K562 (cell line): ENCODE results near the gene UQCRC2. TPM values are rescaled to one million over a fixed set of nuclear protein-coding genes. Genes with fewer than 3 reads are reported as not detected.

Experiments
- ATAC-seq: fragments of 200-7000 bp; cut with Tn5 transposase; 3 replicates; pipeline ENCODE4 v1.9.1; 2020; ENCODE audit warnings: moderate library complexity
- Bru-seq: library from RNA; stranded (reverse); fragments of 400-500 nt; gene quantifications from one replicate; lab custom pipeline; 2021; lab: Mats Ljungman, UMichigan
- BruChase-seq, 2 experiments: library from RNA; stranded (reverse); fragments of 400-500 nt; gene quantifications; one replicate each; lab custom pipeline; 2021; lab: Mats Ljungman, UMichigan
- BruUV-seq: library from RNA; stranded (reverse); fragments of 400-500 nt; replicated peaks from 2 replicates; lab custom pipeline; 2021; lab: Mats Ljungman, UMichigan
- CTCF ChIA-PET: fragments of 300-600 bp; formaldehyde crosslinking; extraction: SDS; loops from one replicate; lab custom pipeline; 2021; ENCODE audit warnings: low intra/inter-chr PET ratio; lab: Yijun Ruan, JAX
- POLR2A ChIA-PET: fragments of 300-600, 350-650 bp; sonication (Branson Sonifier 250); formaldehyde crosslinking; extraction: SDS; loops from one replicate; lab custom pipeline; 2021; ENCODE audit warnings: antibody characterized with exemption, inconsistent platforms; lab: Yijun Ruan, JAX
- DNase-seq, 4 experiments: peaks; one replicate each; pipeline versions ENCODE4 v3.0.0 to v3.0.0-alpha.2; 2011 to 2018; ENCODE audit warnings: low spot score in 3 of 4, mixed read lengths in 3 of 4; ENCODE audit errors: extremely low read depth in 1 of 4
- FAIRE-seq: peaks from 2 replicates; lab custom pipeline; 2011; peaks lifted over from hg19 to GRCh38; lab: Jason Lieb, UNC
- H2AFZ ChIP-seq: 2 replicates; pipeline ENCODE4 v1.6.0; 2011; ENCODE audit warnings: low read depth, low read length, control low read depth, inconsistent platforms
- H3K27ac ChIP-seq: fragments of 200-600 bp; 3 replicates; pipeline ENCODE4 v1.8.0; 2011; ENCODE audit warnings: low read depth, mild to moderate bottlenecking, control low read depth, inconsistent platforms, low read length, moderate library complexity, mixed read lengths; ENCODE audit errors: extremely low read depth
- H3K27me3 ChIP-seq, 2 experiments: fragments of 300-600 bp in 1 of 2; 2 replicates in 1 of 2; 3 replicates in 1 of 2; pipeline versions ENCODE4 v1.6.0 to v1.8.0; 2011; ENCODE audit warnings: inconsistent platforms in 2 of 2, low read length in 2 of 2, mild to moderate bottlenecking in 1 of 2, mixed read lengths in 1 of 2, moderate library complexity in 1 of 2; ENCODE audit not compliant: control insufficient read depth in 2 of 2, insufficient read depth in 2 of 2
- H3K36me3 ChIP-seq: fragments of 300-600 bp; 3 replicates; pipeline ENCODE4 v1.8.0; 2011; ENCODE audit warnings: mild to moderate bottlenecking, low read length, inconsistent platforms; ENCODE audit not compliant: control insufficient read depth, insufficient read depth
- H3K4me1 ChIP-seq, 2 experiments: fragments of 200-600 bp in 1 of 2; replicated peaks in 1 of 2; 2 replicates in 1 of 2; 3 replicates in 1 of 2; pipeline versions ENCODE4 v1.5.1 to v1.8.0; 2011; ENCODE audit warnings: inconsistent platforms in 2 of 2, low read length in 2 of 2, mild to moderate bottlenecking in 1 of 2, mixed read lengths in 1 of 2, moderate library complexity in 1 of 2; ENCODE audit not compliant: control insufficient read depth in 2 of 2, insufficient read depth in 2 of 2
- H3K4me2 ChIP-seq: 2 replicates; pipeline ENCODE4 v1.6.1; 2011; ENCODE audit warnings: low read length, control low read depth, inconsistent platforms, mixed read lengths; ENCODE audit not compliant: insufficient read depth
- H3K4me3 ChIP-seq: fragments of 200-600 bp; sonication (generic), shearing (Covaris generic); 2 replicates; pipeline ENCODE4 v1.5.1; 2016; ENCODE audit warnings: control low read depth, inconsistent platforms
- H3K79me2 ChIP-seq: fragments of 200-600 bp; 3 replicates; pipeline ENCODE4 v1.8.0; 2011; ENCODE audit warnings: low read length, inconsistent platforms; ENCODE audit not compliant: control insufficient read depth, insufficient read depth
- H3K9ac ChIP-seq, 2 experiments: 2 replicates each; pipeline versions ENCODE4 v1.6.0 to v1.6.1; 2011; ENCODE audit warnings: low read depth in 2 of 2, low read length in 2 of 2, control low read depth in 1 of 2, inconsistent platforms in 1 of 2, mild to moderate bottlenecking in 1 of 2, mixed read lengths in 1 of 2; ENCODE audit not compliant: insufficient read depth in 1 of 2
- H3K9me1 ChIP-seq: one replicate; pipeline ENCODE4 v1.6.0; 2011; ENCODE audit warnings: inconsistent platforms, mild to moderate bottlenecking, low read length, moderate library complexity; ENCODE audit not compliant: control insufficient read depth, insufficient read depth
- H3K9me3 ChIP-seq: replicated peaks from 2 replicates; pipeline ENCODE4 v1.5.1; 2011; ENCODE audit warnings: low read depth, low read length, inconsistent platforms; ENCODE audit not compliant: control insufficient read depth, insufficient read depth
- H4K20me1 ChIP-seq: replicated peaks from 2 replicates; pipeline ENCODE4 v1.6.1; 2011; ENCODE audit warnings: low read length, inconsistent platforms, mixed read lengths; ENCODE audit not compliant: control insufficient read depth, insufficient read depth
- ARHGAP35 ChIP-seq: fragments of 450-650 bp; IDR thresholded peaks from 2 replicates; pipeline ENCODE4 v1.6.1; 2018; ENCODE audit not compliant: partially characterized antibody
- HMG20A ChIP-seq: fragments of 450-650 bp; formaldehyde crosslinking; conservative IDR thresholded peaks from 2 replicates; pipeline ENCODE4 v1.4.0; 2020; ENCODE audit warnings: mild to moderate bottlenecking, mixed read lengths
- TRIM24 ChIP-seq, 2 experiments: fragments of 450-650 bp; IDR thresholded peaks; 2 replicates each; pipeline ENCODE4 v1.6.1; 2016
- ZBTB8A ChIP-seq: fragments of 450-650 bp; IDR thresholded peaks from 2 replicates; pipeline ENCODE4 v1.6.1; 2018; ENCODE audit warnings: mild to moderate bottlenecking, moderate library complexity; ENCODE audit not compliant: partially characterized antibody
- WGBS: fragments of 100-300 bp; shearing (Covaris generic); methylation state at CpG from one replicate; pipeline ENCODE4 v1.1.6; 2016; ENCODE audit warnings: low coverage, mixed read lengths; ENCODE audit not compliant: insufficient coverage; ENCODE audit errors: missing lambda C conversion rate; 5-methylcytosine and 5-hydroxymethylcytosine counted together
- in situ Hi-C: fragments of 300-500 bp; cut with MboI; formaldehyde crosslinking; loops from 4 replicates; pipeline ENCODE4 v1.15.0; 2018; ENCODE audit warnings: inconsistent platforms, mixed read lengths
- intact Hi-C: fragments of 100-400 bp; cut with micrococcal nuclease; formaldehyde crosslinking; loops from 2 replicates; pipeline ENCODE4 v1.14.2; 2022
- long read RNA-seq, 3 experiments: library from polyadenylated mRNA in 2 of 3; library from RNA in 1 of 3; unstranded in 2 of 3; stranded (forward) in 1 of 3; transcript quantifications; one replicate each; pipeline ENCODE4 v2.0.0, GENCODE V29; 2019 to 2022
- polyA minus RNA-seq, 3 experiments: library from RNA; depleted of rRNA, polyadenylated mRNA; stranded (reverse); fragments of >200 nt; gene quantifications; 2 replicates each; pipeline ENCODE4 v1.2.3, GENCODE V29; 2011
- polyA plus RNA-seq, 8 experiments: library from polyadenylated mRNA; depleted of rRNA in 4 of 8; stranded (reverse) in 5 of 8; unstranded in 3 of 8; fragments of >200 nt; fragmentation: Nextera tagmentation in 2 of 8; fragmentation: Illumina TruSeq in 1 of 8; extraction: Ambion mirVana in 2 of 8; extraction: Trizol in 1 of 8; gene quantifications; 2 replicates each; pipeline versions ENCODE4 v1.2.1 to v1.2.3, GENCODE V29; 2011 to 2014; ENCODE audit warnings: inconsistent platforms in 1 of 8, missing spikeins in 1 of 8
- total RNA-seq, 7 experiments: library from RNA; depleted of rRNA in 6 of 7; stranded (reverse); fragments of >200 nt in 6 of 7; fragmentation: Illumina TruSeq in 2 of 7; extraction: Trizol in 2 of 7; gene quantifications; 2 replicates each; pipeline versions ENCODE4 v1.2.1 to v1.2.3, GENCODE V29; 2011 to 2021; ENCODE audit warnings: low replicate concordance in 1 of 7
- TF ChIP-seq, protein P1 (sequence below): fragments of 450-650 bp; formaldehyde crosslinking; IDR thresholded peaks from 2 replicates; pipeline ENCODE4 v1.4.0; 2020; ENCODE audit warnings: mild to moderate bottlenecking, moderate library complexity
- TF ChIP-seq, protein P2 (sequence below), 2 experiments: fragments of 200-800 bp in 1 of 2; sonication (Bioruptor generic) in 1 of 2; sonication (generic) in 1 of 2; formaldehyde crosslinking in 1 of 2; IDR thresholded peaks in 1 of 2; conservative IDR thresholded peaks in 1 of 2; 2 replicates each; pipeline versions ENCODE4 v1.5.0 to v1.6.1; 2016 to 2020; ENCODE audit warnings: missing compliant biosample characterization in 1 of 2, missing genetic modification characterization in 1 of 2, missing genetic modification reagents in 1 of 2
- TF ChIP-seq, protein P3 (sequence below): sonication (generic); formaldehyde crosslinking; IDR thresholded peaks from 2 replicates; pipeline ENCODE4 v1.8.0; 2022; ENCODE audit warnings: mild to moderate bottlenecking, low read depth, missing genetic modification reagents

Gene UQCRC2
- total RNA-seq (2011; cell fraction: chromatin; rRNA removed; ENCODE audit: low replicate concordance), result 251 and 452 TPM in 2 replicates
- total RNA-seq (2011; cell fraction: nucleolus; rRNA removed), result 131 and 173 TPM in 2 replicates
- total RNA-seq (2011; cell fraction: nucleoplasm; rRNA removed), result 216 and 244 TPM in 2 replicates
- total RNA-seq (2014; rRNA removed) (177 and 222 TPM in 2 replicates), total RNA-seq (2014; rRNA removed; fragmentation: Illumina TruSeq; extraction: Trizol) (398 and 437 TPM in 2 replicates), total RNA-seq (2015; rRNA removed; fragmentation: Illumina TruSeq; extraction: Trizol) (384 and 413 TPM in 2 replicates), total RNA-seq (2021) (319 and 329 TPM in 2 replicates), polyA plus RNA-seq (2011; rRNA removed) (426 and 516 TPM in 2 replicates), polyA plus RNA-seq (2014; fragmentation: Illumina TruSeq; extraction: Trizol) (299 and 316 TPM in 2 replicates), polyA plus RNA-seq (2014; fragmentation: Nextera tagmentation; extraction: Ambion mirVana) (100 to 1,000 TPM; 284 to 424 TPM), polyA plus RNA-seq (2014; rRNA removed) (250 and 291 TPM in 2 replicates), polyA minus RNA-seq (2011; rRNA and poly(A)+ RNA removed) (744 and 857 TPM in 2 replicates), Bru-seq, nascent RNA (percentile 93 among the genes with signal in this experiment), BruChase-seq, experiment 1, labeled RNA remaining after a 2-hour chase (percentile 98 among the genes with signal in this experiment), BruChase-seq, experiment 2, labeled RNA remaining after a 6-hour chase (percentile 98 among the genes with signal in this experiment)
- polyA plus RNA-seq (2011; cell fraction: cytosol; rRNA removed), result 160 and 274 TPM in 2 replicates
- 298 and 366 TPM in 2 replicates for polyA plus RNA-seq (2011; cell fraction: nucleus; rRNA removed)
- 317 and 421 TPM in 2 replicates for polyA plus RNA-seq (2012)
- 153 and 211 TPM in 2 replicates for polyA minus RNA-seq (2011; cell fraction: cytosol; rRNA and poly(A)+ RNA removed)
- polyA minus RNA-seq (2011; cell fraction: nucleus; rRNA and poly(A)+ RNA removed), result 115 and 197 TPM in 2 replicates
- long read RNA-seq, experiment 1, transcript UQCRC2-201 (14 exons, 2,615 nt), result major isoform, 533 of 674 reads
- long read RNA-seq, experiment 1, partial matches to known transcripts, result 118 of 674 reads
- long read RNA-seq, experiment 1, other reads (novel, unspliced or antisense), result 21 of 674 reads
- long read RNA-seq, experiment 2, transcript UQCRC2-201 (14 exons, 2,615 nt), result major isoform, 241 of 332 reads
- long read RNA-seq, experiment 2, transcript UQCRC2-203 (2 exons, 699 nt), result minor isoform, 5 of 332 reads
- long read RNA-seq, experiment 2, partial matches to known transcripts, result 51 of 332 reads
- long read RNA-seq, experiment 2, other reads (novel, unspliced or antisense), result 31 of 332 reads
- long read RNA-seq, experiment 3, transcript UQCRC2-213 (5 exons, 535 nt), result minor isoform, 5 of 456 reads
- long read RNA-seq, experiment 3, transcript UQCRC2-201 (14 exons, 2,615 nt), result major isoform, 423 of 456 reads
- long read RNA-seq, experiment 3, partial matches to known transcripts, result 6 of 456 reads
- long read RNA-seq, experiment 3, other reads (novel, unspliced or antisense), result 22 of 456 reads

DNA sequence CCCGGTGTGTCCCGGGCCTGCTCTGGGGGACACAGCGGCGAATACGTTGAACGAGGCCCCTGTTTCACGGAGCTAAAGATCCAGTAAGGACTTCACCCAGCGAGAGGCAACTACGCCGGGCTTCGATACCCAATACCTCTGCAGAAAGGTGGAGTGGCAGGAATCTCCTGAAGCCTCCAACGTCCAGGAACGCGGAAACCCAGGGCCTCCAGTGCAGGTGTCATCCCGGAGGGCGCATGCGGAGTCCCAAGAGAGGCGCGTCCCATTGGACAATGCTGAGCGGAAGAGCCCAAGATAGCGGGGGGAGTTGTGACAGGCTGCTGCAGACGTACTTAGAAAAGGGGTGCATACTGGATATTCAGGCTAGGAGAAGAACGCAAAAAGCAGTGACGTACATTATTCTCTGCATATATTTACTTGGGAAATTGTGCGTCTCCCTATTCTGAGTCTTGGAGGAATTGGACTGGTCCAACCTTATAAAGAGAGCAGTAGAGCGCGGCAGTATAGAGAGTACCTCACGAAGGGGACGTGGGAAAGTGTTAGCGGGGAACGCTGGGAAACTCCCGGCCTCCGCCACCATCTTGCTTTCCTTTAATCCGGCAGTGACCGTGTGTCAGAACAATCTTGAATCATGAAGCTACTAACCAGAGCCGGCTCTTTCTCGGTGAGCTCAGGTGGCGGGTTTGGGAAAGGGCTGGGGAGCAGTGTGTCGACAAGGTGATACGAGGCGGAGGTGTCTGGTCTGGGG lies at the start of gene UQCRC2:
UQCRC2 (plus strand) TSS at position 569 of the 748 bp plus-strand sequence; CDS start at position 632, 63 bp downstream.
- whole genome bisulfite sequencing, result 2% methylated on average over 32 of the region's 41 CpGs
- Histone ChIP-seq H3K27ac (peak within 1 kb of the TSS; percentile 98), H3K4me1 (peaks cover 4 to 7% of the 10 kb centered on the region in 2 experiments; a peak in 3 of 5 replicates), H3K9me1 (peaks cover 5% of the 10 kb centered on the region), H3K9ac (peak within 1 kb of the TSS; percentile 97 to 100), H3K4me2 (peak within 1 kb of the TSS; percentile 99), H4K20me1 (peaks cover 19% of the 10 kb centered on the region), H3K27me3 (no peaks in the 10 kb centered on the region), H3K79me2 (peaks cover 73% of the 10 kb centered on the region), H3K9me3 (no peaks in the 10 kb centered on the region), H3K4me3 (peak within 1 kb of the TSS; percentile 92), H3K36me3 (peaks cover 34% of the 10 kb centered on the region), H2AFZ (peak within 1 kb of the TSS; percentile 98)
- POLR2A ChIA-PET, result interaction anchor here (0.6 to 1.4 kb wide), 21 partner anchors 9 to 1122 kb away, joined by 3 to 6 read pairs (median 4); no protein-coding TSS in a partner anchor
- DNase-seq (peak; percentile 91 to 94 (median 92)), FAIRE-seq (peak; percentile 87), ATAC-seq (peak; percentile 96)
- in situ Hi-C loops, result no loop called here
- CTCF ChIA-PET, result interaction anchor here (0.6 kb wide), 1 partner anchor 629 kb away, joined by 3 read pairs; no protein-coding TSS in a partner anchor
- BruUV-seq, result no TSS peak
- intact Hi-C loops, result loop anchor here (5.0 kb wide), 3 partner anchors 124 to 234 kb away; no protein-coding TSS in a partner anchor
- TF ChIP-seq, protein P1, sequence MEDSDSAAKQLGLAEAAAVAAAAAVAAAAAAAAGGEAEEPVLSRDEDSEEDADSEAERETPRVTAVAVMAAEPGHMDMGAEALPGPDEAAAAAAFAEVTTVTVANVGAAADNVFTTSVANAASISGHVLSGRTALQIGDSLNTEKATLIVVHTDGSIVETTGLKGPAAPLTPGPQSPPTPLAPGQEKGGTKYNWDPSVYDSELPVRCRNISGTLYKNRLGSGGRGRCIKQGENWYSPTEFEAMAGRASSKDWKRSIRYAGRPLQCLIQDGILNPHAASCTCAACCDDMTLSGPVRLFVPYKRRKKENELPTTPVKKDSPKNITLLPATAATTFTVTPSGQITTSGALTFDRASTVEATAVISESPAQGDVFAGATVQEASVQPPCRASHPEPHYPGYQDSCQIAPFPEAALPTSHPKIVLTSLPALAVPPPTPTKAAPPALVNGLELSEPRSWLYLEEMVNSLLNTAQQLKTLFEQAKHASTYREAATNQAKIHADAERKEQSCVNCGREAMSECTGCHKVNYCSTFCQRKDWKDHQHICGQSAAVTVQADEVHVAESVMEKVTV (CRISPR knock-in tag), result no peak
- TF ChIP-seq, protein P2, sequence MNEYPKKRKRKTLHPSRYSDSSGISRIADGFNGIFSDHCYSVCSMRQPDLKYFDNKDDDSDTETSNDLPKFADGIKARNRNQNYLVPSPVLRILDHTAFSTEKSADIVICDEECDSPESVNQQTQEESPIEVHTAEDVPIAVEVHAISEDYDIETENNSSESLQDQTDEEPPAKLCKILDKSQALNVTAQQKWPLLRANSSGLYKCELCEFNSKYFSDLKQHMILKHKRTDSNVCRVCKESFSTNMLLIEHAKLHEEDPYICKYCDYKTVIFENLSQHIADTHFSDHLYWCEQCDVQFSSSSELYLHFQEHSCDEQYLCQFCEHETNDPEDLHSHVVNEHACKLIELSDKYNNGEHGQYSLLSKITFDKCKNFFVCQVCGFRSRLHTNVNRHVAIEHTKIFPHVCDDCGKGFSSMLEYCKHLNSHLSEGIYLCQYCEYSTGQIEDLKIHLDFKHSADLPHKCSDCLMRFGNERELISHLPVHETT (CRISPR knock-in tag; conservative IDR thresholded peaks at IDR 0.05 in 1 of 2, IDR thresholded peaks at IDR 0.05 in 1 of 2), result peak in 1 of 2 experiments; percentile 60; a peak in 1 of 4 replicates
- TF ChIP-seq HMG20A (no peak), ARHGAP35 (no peak), TRIM24 (IDR thresholded peaks at IDR 0.05) (peak in 1 of 2 experiments; percentile 11; a peak in 1 of 4 replicates), ZBTB8A (no peak)
- TF ChIP-seq, protein P3, sequence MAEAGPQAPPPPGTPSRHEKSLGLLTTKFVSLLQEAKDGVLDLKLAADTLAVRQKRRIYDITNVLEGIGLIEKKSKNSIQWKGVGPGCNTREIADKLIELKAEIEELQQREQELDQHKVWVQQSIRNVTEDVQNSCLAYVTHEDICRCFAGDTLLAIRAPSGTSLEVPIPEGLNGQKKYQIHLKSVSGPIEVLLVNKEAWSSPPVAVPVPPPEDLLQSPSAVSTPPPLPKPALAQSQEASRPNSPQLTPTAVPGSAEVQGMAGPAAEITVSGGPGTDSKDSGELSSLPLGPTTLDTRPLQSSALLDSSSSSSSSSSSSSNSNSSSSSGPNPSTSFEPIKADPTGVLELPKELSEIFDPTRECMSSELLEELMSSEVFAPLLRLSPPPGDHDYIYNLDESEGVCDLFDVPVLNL (CRISPR knock-in tag), result no peak
